Lung (tissue), 12 donors: ENCODE measurements around the gene PTPN21. TPM values are rescaled to one million over a fixed set of nuclear protein-coding genes. Genes with fewer than 3 reads are reported as not detected.

Source experiments
- ATAC-seq: fragments of 200-7000 bp; cut with Tn5 transposase; one replicate; pipeline ENCODE4 v1.9.1; 2020; ENCODE audit warnings: moderate number of reproducible peaks; ENCODE audit not compliant: insufficient read depth, low FRiP score
- DNase-seq, 3 donors: peaks; one replicate each; pipeline ENCODE4 v3.0.0-alpha.2; 2013 to 2017
- H3K27ac ChIP-seq, 2 donors: one replicate each; pipeline ENCODE4 v1.5.1; 2013; ENCODE audit warnings: mild to moderate bottlenecking in 2 of 2, moderate library complexity in 2 of 2, control low read depth in 1 of 2, inconsistent platforms in 1 of 2, low read depth in 1 of 2, low read length in 1 of 2
- H3K27me3 ChIP-seq, 3 donors: one replicate each; pipeline ENCODE4 v1.5.1; 2013; ENCODE audit warnings: low read length in 2 of 3; ENCODE audit not compliant: control insufficient read depth in 3 of 3, insufficient read depth in 3 of 3
- H3K36me3 ChIP-seq, 4 donors: one replicate each; pipeline ENCODE4 v1.5.1; 2013; ENCODE audit warnings: low read length in 4 of 4, mild to moderate bottlenecking in 1 of 4, moderate library complexity in 1 of 4; ENCODE audit not compliant: control insufficient read depth in 4 of 4, insufficient read depth in 4 of 4
- H3K4me1 ChIP-seq, 5 donors: one replicate each; pipeline ENCODE4 v1.5.1; 2013; ENCODE audit warnings: low read length in 5 of 5, mild to moderate bottlenecking in 2 of 5, moderate library complexity in 1 of 5; ENCODE audit not compliant: control insufficient read depth in 5 of 5, insufficient read depth in 5 of 5
- H3K4me3 ChIP-seq: one replicate; pipeline ENCODE4 v1.5.1; 2013; ENCODE audit warnings: mild to moderate bottlenecking, control low read depth, moderate library complexity
- H3K9ac ChIP-seq, 2 donors: one replicate each; pipeline ENCODE4 v1.5.1; 2013; ENCODE audit warnings: low read length in 2 of 2, control low read depth in 1 of 2; ENCODE audit not compliant: insufficient read depth in 1 of 2
- H3K9me3 ChIP-seq, 4 donors: one replicate each; pipeline ENCODE4 v1.5.1; 2013; ENCODE audit warnings: low read length in 3 of 4, mild to moderate bottlenecking in 1 of 4, moderate library complexity in 1 of 4; ENCODE audit not compliant: control insufficient read depth in 4 of 4, insufficient read depth in 3 of 4
- WGBS, 2 donors: extraction: QIAGEN DNeasy Blood & Tissue Kit; methylation state at CpG; one replicate each; pipeline ENCODE4 v1.1.7; 2013; 5-methylcytosine and 5-hydroxymethylcytosine counted together
- polyA plus RNA-seq, 2 donors: library from polyadenylated mRNA; stranded (reverse); fragments of 200-250 nt; gene quantifications; one replicate each; pipeline ENCODE4 v1.2.1, GENCODE V29; 2013
- total RNA-seq, 2 donors: library from RNA; depleted of rRNA in 1 of 2; stranded (reverse); fragments of >200 nt in 1 of 2; gene quantifications; one replicate each; pipeline ENCODE4 v1.2.1, GENCODE V29; 2014 to 2021
- TF ChIP-seq, protein P1 (sequence below): IDR thresholded peaks from 2 replicates; pipeline ENCODE4 v1.5.1; 2012; ENCODE audit warnings: mild to moderate bottlenecking; ENCODE audit errors: control extremely low read depth, extremely low read depth
- donor health status: control.
- donor health status: control.
- donor health status: Bipolar disorder and iron deficiency.
- donor health status: healthy.
- donor health status: DM: yes; HTN: yes; CAD: no.

The PTPN21 gene
- total and polyA plus RNA-seq, 4 donors, result 8.2 to 39.3 (median 20.2) TPM

- H3K36me3 ChIP-seq, result peaks cover 10 to 62% (median 28%) of the 10 kb centered on the region in 4 donors
- no peaks in the 10 kb centered on the region for H3K9me3 ChIP-seq
- H3K27ac ChIP-seq, result no peak overlapping the region
- WGBS, 2 donors, result 66 to 94% methylated on average over 1 of the region's 1 CpG
- peaks cover 0 to 3% (median 0%) of the 10 kb centered on the region in 5 donors for H3K4me1 ChIP-seq
- no peak overlapping the region for H3K4me3 ChIP-seq
- ATAC-seq (no peak), DNase-seq (no peak)
- H3K27me3 ChIP-seq, result no peaks in the 10 kb centered on the region
- TF ChIP-seq, protein P1, sequence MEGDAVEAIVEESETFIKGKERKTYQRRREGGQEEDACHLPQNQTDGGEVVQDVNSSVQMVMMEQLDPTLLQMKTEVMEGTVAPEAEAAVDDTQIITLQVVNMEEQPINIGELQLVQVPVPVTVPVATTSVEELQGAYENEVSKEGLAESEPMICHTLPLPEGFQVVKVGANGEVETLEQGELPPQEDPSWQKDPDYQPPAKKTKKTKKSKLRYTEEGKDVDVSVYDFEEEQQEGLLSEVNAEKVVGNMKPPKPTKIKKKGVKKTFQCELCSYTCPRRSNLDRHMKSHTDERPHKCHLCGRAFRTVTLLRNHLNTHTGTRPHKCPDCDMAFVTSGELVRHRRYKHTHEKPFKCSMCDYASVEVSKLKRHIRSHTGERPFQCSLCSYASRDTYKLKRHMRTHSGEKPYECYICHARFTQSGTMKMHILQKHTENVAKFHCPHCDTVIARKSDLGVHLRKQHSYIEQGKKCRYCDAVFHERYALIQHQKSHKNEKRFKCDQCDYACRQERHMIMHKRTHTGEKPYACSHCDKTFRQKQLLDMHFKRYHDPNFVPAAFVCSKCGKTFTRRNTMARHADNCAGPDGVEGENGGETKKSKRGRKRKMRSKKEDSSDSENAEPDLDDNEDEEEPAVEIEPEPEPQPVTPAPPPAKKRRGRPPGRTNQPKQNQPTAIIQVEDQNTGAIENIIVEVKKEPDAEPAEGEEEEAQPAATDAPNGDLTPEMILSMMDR, result no peak
- H3K9ac ChIP-seq, result no peak overlapping the region
These were observed 81.0 kb downstream of the PTPN21 start for GRCh38 chr14:88473791-88474190.

DNA sequence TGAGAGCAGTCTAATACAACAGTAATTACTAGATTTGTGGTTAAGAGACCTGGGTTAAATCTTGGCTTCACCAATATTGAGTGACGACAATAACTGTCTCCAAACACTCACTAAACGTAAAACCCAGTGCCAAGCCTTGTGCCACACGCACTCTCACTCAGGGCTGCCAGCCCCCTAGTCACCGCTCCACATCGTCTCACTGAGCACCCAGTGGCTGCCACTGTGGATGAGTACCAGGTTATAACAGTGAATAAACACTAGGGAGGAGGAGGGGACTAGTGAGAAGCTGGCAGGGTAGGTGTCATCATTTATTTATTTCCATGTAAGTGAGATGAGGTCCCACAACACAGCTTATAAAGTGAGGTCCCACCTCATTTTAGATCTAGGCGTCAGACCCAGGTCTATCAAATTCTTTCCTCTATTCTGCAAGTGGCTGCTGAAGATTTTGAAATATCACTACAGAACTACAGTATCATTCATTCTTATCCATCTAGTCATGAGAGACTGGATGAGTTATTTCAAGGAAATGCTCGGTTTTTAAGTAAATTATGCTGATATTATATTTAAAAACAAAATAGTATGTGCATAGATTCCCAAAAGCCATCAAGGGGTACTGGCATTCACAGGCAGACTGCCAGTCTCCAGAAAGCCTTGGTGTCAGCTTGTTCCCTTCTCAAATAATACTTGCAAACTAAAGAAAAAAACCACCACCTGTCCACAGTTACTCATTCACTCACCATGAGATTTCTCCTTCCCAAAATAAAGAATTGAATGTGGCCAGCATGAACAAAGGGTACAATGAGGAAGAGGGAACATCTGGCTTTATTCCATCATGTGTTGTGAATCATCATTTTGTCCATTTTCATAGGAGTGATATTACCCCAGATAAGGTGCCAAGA lies 84.0 kb downstream of the PTPN21 start:
- Histone ChIP-seq H3K4me1 (peaks cover 0 to 4% (median 0%) of the 10 kb centered on the region in 5 donors), H3K36me3 (peaks cover 12 to 55% (median 25%) of the 10 kb centered on the region in 4 donors), H3K9me3 (no peaks in the 10 kb centered on the region), H3K27ac (no peak overlapping the region), H3K9ac (no peak overlapping the region), H3K27me3 (no peaks in the 10 kb centered on the region), H3K4me3 (no peak overlapping the region)
- no peak for ATAC-seq
- DNase-seq, result no peak
- TF ChIP-seq, protein P1, result no peak
- WGBS, 2 donors, result 89 to 97% methylated on average over 7 of the region's 7 CpGs

- no peaks in the 10 kb centered on the region for H3K27me3 ChIP-seq
- H3K4me3 ChIP-seq, result no peak overlapping the region
- ATAC-seq (no peak), DNase-seq (no peak)
- peaks cover 13 to 46% (median 20%) of the 10 kb centered on the region in 4 donors for H3K36me3 ChIP-seq
- no peak overlapping the region for H3K27ac ChIP-seq
- WGBS, 2 donors, result 75 to 83% methylated on average over 1 of the region's 1 CpG
- TF ChIP-seq, protein P1, result no peak
- H3K9ac ChIP-seq, result no peak overlapping the region
- H3K4me1 ChIP-seq, result peaks cover 0 to 2% (median 0%) of the 10 kb centered on the region in 5 donors
- no peaks in the 10 kb centered on the region for H3K9me3 ChIP-seq
These were observed 86.4 kb downstream of the PTPN21 start for GRCh38 chr14:88468406-88468805.
